ENCODE data around the gene MDGA2.

The MDGA2 gene

GRCh38 chr14:47332106-47332505 is 343.3 kb downstream of the MDGA2 start:
- no peak for DNase-seq (ENCODE audit: low read depth)
- H3K4me3 ChIP-seq (ENCODE audit: low read length): no peak overlapping the region
- no peak for TF ChIP-seq CTCF (conservative IDR thresholded peaks at IDR 0.05; ENCODE audit: low read depth, low read length)

- H3K4me3 ChIP-seq (ENCODE audit: low read length): no peak overlapping the region
- DNase-seq (ENCODE audit: low read depth): no peak
- no peak for TF ChIP-seq CTCF (conservative IDR thresholded peaks at IDR 0.05; ENCODE audit: low read depth, low read length)
Observed at GRCh38 chr14:47328376-47328775, 347.0 kb downstream of the MDGA2 start.

- no peak for DNase-seq (ENCODE audit: low read depth)
- TF ChIP-seq CTCF (conservative IDR thresholded peaks at IDR 0.05; ENCODE audit: low read depth, low read length): no peak
- no peak overlapping the region for H3K4me3 ChIP-seq (ENCODE audit: low read length)
Observed at GRCh38 chr14:47327336-47327735, 348.1 kb downstream of the MDGA2 start.

- DNase-seq (ENCODE audit: low read depth): no peak
- H3K4me3 ChIP-seq (ENCODE audit: low read length): no peak overlapping the region
- no peak for TF ChIP-seq CTCF (conservative IDR thresholded peaks at IDR 0.05; ENCODE audit: low read depth, low read length)
Observed at GRCh38 chr14:47322751-47323150, 352.7 kb downstream of the MDGA2 start.

- TF ChIP-seq CTCF (conservative IDR thresholded peaks at IDR 0.05; ENCODE audit: low read depth, low read length): no peak
- no peak for DNase-seq (ENCODE audit: low read depth)
- no peak overlapping the region for H3K4me3 ChIP-seq (ENCODE audit: low read length)
Observed at GRCh38 chr14:47302121-47302520, 373.3 kb downstream of the MDGA2 start.

GRCh38 chr14:47300796-47301195 is 374.6 kb downstream of the MDGA2 start:
- peak; percentile 20 for DNase-seq (ENCODE audit: low read depth)
- TF ChIP-seq CTCF (conservative IDR thresholded peaks at IDR 0.05; ENCODE audit: low read depth, low read length): no peak
- H3K4me3 ChIP-seq (ENCODE audit: low read length): no peak overlapping the region

GRCh38 chr14:47297374-47297773 is 378.0 kb downstream of the MDGA2 start:
- no peak for TF ChIP-seq CTCF (conservative IDR thresholded peaks at IDR 0.05; ENCODE audit: low read depth, low read length)

More at GRCh38 chr14:47297374-47297773, 378.0 kb downstream of the MDGA2 start:
- DNase-seq (ENCODE audit: low read depth): no peak
- H3K4me3 ChIP-seq (ENCODE audit: low read length): no peak overlapping the region
